ENCODE results near the gene SNTG2.

Gene SNTG2

GRCh38 chr2:920999-921398 is 29.6 kb upstream of the SNTG2 start:
- TF ChIP-seq CTCF (IDR thresholded peaks at IDR 0.05) = no peak
- Histone ChIP-seq H3K4me3 (no peak overlapping the region), H3K27ac (no peak overlapping the region)

DNA sequence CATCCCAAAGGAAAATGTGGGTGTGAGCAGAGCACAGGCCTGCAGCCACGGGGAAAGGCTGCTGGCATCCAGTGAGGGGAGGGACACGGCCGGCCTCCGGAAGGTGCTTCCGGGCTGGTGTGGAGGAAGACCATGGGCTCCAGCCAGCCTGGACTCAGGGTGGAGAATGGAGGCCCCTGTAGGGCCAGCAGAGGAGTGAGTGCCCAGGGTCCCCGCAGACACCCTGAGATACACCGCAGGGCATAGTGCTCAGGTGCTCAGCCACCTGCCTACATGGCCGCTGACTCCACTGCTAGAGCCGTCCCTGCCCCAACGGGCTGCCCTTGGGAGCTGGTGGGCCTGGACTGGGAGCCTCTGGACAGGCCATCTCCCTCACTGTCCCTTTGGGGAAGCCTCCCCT is 28.5 kb upstream of the SNTG2 start:
- Histone ChIP-seq H3K4me3 (no peak overlapping the region), H3K27ac (no peak overlapping the region)
- TF ChIP-seq CTCF (IDR thresholded peaks at IDR 0.05) = no peak
- no peak for DNase-seq (ENCODE audit: low spot score)

More at GRCh38 chr2:920999-921398, 29.6 kb upstream of the SNTG2 start:
- no peak for DNase-seq (ENCODE audit: low spot score)

DNA sequence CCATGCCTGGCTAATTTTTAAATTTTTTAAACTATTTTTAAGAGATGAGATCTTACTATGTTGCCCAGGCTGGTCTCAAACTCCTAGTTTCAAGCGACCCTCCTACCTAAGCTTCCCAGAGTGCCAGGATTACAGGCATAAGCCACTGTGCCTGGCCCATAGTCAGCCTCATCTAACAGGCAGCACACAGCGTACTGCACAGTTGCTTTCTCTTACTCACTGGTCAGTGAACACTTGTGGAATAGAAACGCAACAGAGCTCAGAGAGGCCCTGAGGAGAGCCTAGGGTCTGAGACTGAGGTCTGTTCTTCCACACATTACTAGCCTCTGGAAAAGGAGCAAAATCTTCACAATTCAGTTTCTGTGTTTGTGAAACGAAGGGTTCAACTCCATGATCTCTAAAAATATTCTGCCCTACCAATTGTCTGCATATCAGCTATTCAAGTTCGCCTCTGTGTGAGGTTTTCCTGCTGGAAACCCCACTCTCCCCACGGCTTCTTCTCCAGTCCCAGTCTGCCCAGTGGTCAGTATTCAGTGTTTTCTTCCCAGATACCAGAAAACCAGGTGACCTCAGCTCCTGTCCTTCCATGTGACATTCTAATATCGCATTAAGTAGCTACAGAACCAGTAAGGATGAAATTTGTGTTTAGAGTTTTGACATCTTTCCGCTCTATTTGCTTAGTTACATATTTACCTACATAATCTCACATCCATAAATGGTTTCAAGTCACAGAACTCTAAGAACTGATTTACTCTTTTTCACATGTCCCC is 26.6 kb upstream of the SNTG2 start:
- no peak overlapping the region for H3K4me3 ChIP-seq
- H3K27ac ChIP-seq = no peak overlapping the region
- TF ChIP-seq CTCF (IDR thresholded peaks at IDR 0.05) = no peak
- no peak for DNase-seq (ENCODE audit: low spot score)

GRCh38 chr2:924701-925100 is 25.9 kb upstream of the SNTG2 start:
- no peak overlapping the region for H3K4me3 ChIP-seq
- DNase-seq (ENCODE audit: low spot score) = no peak
- TF ChIP-seq CTCF (IDR thresholded peaks at IDR 0.05) = no peak
- no peak overlapping the region for H3K27ac ChIP-seq

DNA sequence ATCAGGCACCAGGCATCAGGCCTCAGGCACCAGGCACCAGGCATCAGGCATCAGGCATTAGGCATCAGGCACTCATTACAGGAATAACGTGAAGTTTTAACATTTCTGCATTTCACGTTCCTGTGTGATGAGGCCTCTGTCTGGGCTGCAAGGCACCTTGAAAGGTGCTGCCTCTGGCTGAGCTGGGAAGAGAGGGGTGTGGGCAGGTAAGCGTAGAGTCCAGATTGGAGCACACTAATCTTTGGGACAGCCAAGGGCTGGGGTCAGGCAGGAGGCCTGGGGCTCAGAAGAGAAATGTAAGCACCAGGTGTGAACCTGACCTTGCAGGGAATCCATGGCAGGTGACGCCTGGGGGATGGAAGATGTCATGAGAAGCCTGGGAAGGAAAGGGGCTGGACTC is 25.3 kb upstream of the SNTG2 start:
- H3K27ac ChIP-seq = no peak overlapping the region
- no peak for TF ChIP-seq CTCF (IDR thresholded peaks at IDR 0.05)
- DNase-seq (ENCODE audit: low spot score) = no peak
- no peak overlapping the region for H3K4me3 ChIP-seq

DNA sequence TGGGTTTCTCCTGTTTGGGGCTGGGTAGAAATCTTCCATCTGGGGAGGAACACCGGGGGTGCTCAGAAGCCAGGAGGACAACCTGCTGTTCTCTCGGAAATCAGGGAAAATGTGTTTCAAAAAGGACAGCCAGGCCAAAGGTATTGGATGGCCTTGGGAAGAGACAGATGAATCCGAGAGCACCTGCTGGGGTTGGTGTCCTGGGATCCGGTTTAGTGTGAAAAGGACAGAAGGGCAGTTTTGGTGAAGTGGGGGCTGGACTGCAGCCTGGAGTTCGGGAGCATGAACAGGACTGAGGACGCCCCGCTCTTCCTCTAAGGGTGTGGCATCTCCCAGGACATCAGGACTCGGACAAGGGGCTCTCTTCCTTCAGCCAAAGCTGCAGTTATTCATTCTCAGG is 24.9 kb upstream of the SNTG2 start:
- TF ChIP-seq CTCF (IDR thresholded peaks at IDR 0.05) = no peak
- H3K4me3 ChIP-seq = no peak overlapping the region
- H3K27ac ChIP-seq = no peak overlapping the region
- DNase-seq (ENCODE audit: low spot score) = no peak

- DNase-seq (ENCODE audit: low spot score) = no peak
- Histone ChIP-seq H3K4me3 (no peak overlapping the region), H3K27ac (no peak overlapping the region)
- TF ChIP-seq CTCF (IDR thresholded peaks at IDR 0.05) = no peak
Observed at GRCh38 chr2:926259-926793, 24.3 kb upstream of the SNTG2 start.

All from coronary artery (tissue), 2 donors.